ENCODE data around the gene ISLR.

GRCh38 chr15:74128785-74129585 is 44.5 kb upstream of the ISLR start:
- TF ChIP-seq EZH2 (IDR thresholded peaks at IDR 0.05; ENCODE audit: low read depth) (no peak), CTCF (conservative IDR thresholded peaks at IDR 0.05) (no peak)

Measured in PC-9 (cell line).